GM12892 (cell line): Measurements from ENCODE around the gene SPARC.

Experiments
- DNase-seq: peaks from one replicate; pipeline ENCODE4 v3.0.0; 2011; ENCODE audit not compliant: insufficient read length
- FAIRE-seq: peaks from 2 replicates; lab custom pipeline; 2011; peaks lifted over from hg19 to GRCh38; lab: Jason Lieb, UNC
- POLR2A ChIP-seq: IDR thresholded peaks from 2 replicates; pipeline ENCODE4 v1.6.1; 2011; ENCODE audit warnings: low read depth, low read length, control low read depth
- POLR2AphosphoS5 ChIP-seq: IDR thresholded peaks from 2 replicates; pipeline ENCODE4 v1.6.1; 2011; ENCODE audit warnings: low read depth, low read length, control low read depth
- TAF1 ChIP-seq: IDR thresholded peaks from 2 replicates; pipeline ENCODE4 v1.6.1; 2011; ENCODE audit warnings: low read depth, mild to moderate bottlenecking, control low read depth, low read length, borderline replicate concordance

Gene SPARC

GRCh38 chr5:151675611-151676313, 11.0 kb downstream of the SPARC start:
- no peak for DNase-seq
- no peak for TF ChIP-seq POLR2AphosphoS5
- no peak for TF ChIP-seq TAF1
- FAIRE-seq = peak; percentile 74

DNA sequence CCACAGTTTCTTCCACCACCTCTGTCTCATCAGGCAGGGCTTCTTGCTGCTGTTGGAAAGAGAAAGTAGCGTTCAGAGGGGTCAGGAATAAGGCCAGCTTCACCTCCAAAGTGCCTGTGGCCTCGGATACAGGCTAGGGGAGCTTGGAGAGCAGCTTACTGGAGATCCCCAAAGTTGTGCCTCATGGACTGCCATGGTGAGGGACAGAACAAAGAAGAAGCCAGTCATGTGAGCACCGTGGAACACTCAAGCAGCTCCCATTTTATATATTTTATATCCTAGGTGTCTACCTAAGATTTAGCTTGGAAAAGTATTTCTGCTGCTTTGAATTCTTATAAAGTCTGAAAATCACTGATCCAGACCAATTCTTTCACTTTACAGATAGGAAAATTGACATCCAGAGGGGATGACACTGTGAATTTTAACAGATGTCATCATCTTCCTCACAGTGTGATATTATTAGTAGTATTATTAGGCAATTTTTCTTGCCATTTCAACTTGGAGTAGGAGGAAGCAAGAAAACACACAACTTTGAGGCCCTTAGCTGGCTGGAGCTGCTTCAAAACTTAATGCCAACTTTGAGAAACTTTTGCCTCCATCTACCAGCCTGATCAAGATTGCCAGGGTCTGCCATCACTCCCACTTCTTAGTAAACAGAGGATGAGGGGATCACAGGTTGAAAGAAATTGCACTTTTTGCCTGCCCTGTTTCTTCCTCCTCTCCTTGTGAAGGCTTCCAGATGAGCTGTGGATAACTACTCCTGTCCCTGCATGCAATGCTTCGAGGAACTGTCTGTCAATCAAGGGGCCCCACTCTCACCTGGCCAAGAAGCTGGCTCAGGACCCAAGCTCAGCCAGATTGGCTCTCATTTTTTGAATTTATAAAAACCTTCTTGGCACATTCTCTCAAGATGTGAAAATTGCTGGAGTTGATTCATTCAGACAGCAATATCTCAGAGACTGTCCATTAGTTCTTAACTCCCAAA, 11.8 kb downstream of the SPARC start:
- DNase-seq (no peak), FAIRE-seq (no peak)
- no peak for TF ChIP-seq TAF1

- DNase-seq (no peak), FAIRE-seq (no peak)
- TF ChIP-seq POLR2A = no peak
- no peak for TF ChIP-seq TAF1
- no peak for TF ChIP-seq POLR2AphosphoS5
These were observed 13.3 kb downstream of the SPARC start for GRCh38 chr5:151673421-151673820.

DNA sequence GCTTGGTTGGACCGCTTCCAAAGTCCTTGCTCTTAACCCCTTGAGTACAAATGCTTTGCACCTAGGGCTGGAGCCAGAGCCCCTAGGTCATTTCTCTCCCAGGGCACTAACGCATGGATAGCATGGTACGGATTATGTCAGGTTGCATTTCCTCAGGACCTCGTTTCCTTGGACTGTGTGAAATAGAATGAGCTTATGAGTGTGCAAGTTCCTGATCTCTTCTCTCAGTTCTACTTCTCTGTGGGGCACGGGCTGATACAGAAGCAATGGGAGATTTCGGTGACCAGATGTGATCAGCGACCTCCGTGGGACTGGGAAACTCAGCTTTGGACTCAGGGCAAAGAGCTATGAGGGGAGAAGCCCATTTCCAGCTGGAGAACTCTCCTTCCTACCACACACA, 14.2 kb downstream of the SPARC start:
- TF ChIP-seq POLR2A (no peak), TAF1 (no peak)
- no peak for FAIRE-seq
- no peak for DNase-seq

- FAIRE-seq (no peak), DNase-seq (no peak)
- TF ChIP-seq TAF1 (no peak), POLR2A (no peak), POLR2AphosphoS5 (no peak)
These were observed 14.8 kb downstream of the SPARC start for GRCh38 chr5:151671950-151672349.

GRCh38 chr5:151670953-151671636, 15.6 kb downstream of the SPARC start:
- DNase-seq (no peak), FAIRE-seq (no peak)
- no peak for TF ChIP-seq POLR2AphosphoS5
- no peak for TF ChIP-seq POLR2A
- no peak for TF ChIP-seq TAF1

DNA sequence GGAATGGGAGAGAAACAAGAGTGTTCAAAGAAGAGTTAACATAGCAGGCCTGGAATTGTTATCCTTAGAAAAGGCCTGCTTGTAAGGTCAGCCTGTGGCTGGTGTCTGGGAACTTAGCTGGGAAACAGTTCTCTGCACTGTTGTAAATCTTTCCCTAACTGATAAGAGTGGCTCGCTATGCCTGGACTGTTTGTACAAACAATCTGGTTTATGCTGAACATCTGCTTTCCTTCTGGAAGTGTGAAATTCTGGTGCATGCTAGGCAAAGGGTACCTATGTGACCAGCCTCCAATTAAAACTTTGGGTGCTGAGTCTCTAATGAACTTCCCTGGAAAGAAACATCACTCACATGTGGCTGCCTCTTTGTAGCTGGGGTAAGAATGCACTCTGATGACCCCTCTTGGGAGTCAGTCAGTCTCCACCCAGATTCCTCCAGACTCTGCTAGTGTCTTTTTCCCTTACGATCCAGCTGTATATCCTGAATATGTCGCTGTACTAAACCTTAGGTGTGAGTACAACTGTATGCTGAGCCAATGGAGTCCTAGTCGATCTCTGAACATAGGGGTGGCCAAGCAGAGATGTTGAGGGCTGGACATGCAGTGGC, 16.5 kb downstream of the SPARC start:
- no peak for DNase-seq
- no peak for FAIRE-seq
- TF ChIP-seq POLR2A (no peak), TAF1 (no peak), POLR2AphosphoS5 (no peak)

GRCh38 chr5:151667083-151667482, 19.6 kb downstream of the SPARC start:
- TF ChIP-seq POLR2A (no peak), POLR2AphosphoS5 (no peak), TAF1 (no peak)
- no peak for FAIRE-seq
- DNase-seq = no peak

GRCh38 chr5:151665613-151666012, 21.1 kb downstream of the SPARC start:
- FAIRE-seq (no peak), DNase-seq (no peak)
- TF ChIP-seq POLR2AphosphoS5 (no peak), TAF1 (no peak), POLR2A (no peak)

DNA sequence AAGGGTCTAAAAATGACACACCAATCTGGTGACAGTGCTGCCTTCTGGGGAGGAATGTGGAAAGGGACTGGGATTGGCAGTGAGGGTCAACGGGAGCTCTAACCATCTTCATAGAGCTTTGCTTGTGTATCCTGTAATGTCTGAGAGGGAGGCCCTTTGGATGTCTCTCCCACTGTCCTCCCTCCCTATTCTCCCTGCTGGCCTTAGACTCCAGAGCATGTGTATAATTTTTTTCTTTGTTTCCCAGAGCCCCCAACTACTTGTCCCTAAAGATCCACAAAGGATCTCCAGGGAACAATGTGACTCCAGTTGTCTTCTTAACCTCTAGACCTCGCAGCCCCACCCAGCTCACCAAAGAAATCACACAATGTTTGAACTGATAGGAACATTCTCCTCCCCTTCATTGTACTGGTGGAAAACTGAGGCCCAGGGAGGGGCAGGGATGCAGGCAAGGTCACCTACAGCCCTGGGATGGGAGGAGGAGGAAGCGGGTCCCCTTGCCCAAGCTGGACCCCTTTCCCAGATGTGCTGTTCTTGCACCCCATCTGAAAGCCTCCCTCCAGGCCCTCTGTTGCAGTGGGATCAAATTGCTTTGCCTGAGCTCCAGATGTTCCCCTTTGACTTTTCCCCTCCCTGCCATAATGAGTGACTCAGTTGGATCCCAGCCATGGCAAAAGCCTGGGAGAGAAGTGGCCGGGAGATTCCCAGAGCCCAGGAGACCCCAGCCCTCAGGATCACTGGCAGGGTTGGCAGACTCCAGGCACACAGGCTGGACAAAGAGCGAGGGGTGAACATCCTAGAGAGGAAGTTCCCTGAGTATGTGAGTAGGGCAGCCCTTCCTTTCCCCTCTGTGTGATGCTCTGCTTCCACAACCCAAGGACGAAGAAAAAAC, 21.8 kb downstream of the SPARC start:
- no peak for DNase-seq
- no peak for FAIRE-seq
- TF ChIP-seq POLR2A = no peak
- no peak for TF ChIP-seq TAF1
- TF ChIP-seq POLR2AphosphoS5 = no peak
